ENCODE results near the gene SERPING1. TPM values are rescaled to one million over a fixed set of nuclear protein-coding genes. Genes with fewer than 3 reads are reported as not detected.

SERPING1 gene
- total and polyA plus RNA-seq, 8 donors, result 172 to 329 (median 196) TPM

- DNase-seq, result no peak
- Histone ChIP-seq H3K9me3 (no peaks in the 10 kb centered on the region), H3K27ac (no peak overlapping the region), H3K36me3 (peaks cover 0 to 79% of the 10 kb centered on the region in 2 donors), H3K27me3 (no peaks in the 10 kb centered on the region), H3K4me1 (no peaks in the 10 kb centered on the region), H3K4me3 (no peak overlapping the region)
- intact Hi-C loops (cut with DNase I), result no loop called here
- TF ChIP-seq CTCF (IDR thresholded peaks at IDR 0.05), result no peak
- no peak for ATAC-seq
Measured at GRCh38 chr11:57610170-57610569, 12.7 kb downstream of the SERPING1 start.

- Histone ChIP-seq H3K4me1 (no peaks in the 10 kb centered on the region), H3K4me3 (no peak overlapping the region), H3K9me3 (peaks cover 0 to 7% of the 10 kb centered on the region in 2 donors), H3K27ac (no peak overlapping the region), H3K36me3 (peaks cover 0 to 65% of the 10 kb centered on the region in 2 donors), H3K27me3 (no peaks in the 10 kb centered on the region)
- DNase-seq, result no peak
- no peak for TF ChIP-seq CTCF (IDR thresholded peaks at IDR 0.05)
- intact Hi-C loops (cut with DNase I), result no loop called here
- no peak for ATAC-seq
Measured at GRCh38 chr11:57614234-57614772, 16.8 kb downstream of the SERPING1 start.

DNA sequence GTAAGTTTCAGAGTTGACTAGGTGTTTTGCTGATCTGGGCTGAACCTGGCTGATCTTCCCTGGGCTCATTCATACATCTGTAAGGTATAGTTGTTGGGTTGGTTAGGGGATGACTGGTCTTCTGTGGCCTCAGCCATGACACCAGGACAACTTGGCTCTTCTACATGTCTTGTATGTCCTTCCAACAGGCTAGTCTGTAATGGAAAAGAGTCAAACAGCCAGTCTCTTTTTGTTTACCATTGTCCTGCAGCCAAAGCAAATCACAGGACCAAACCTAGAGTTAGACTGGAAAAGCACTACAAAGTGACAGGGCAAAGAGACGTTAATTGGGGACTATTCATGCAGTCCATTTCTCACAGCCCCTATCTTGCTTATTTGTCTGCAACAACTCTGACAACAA, 17.8 kb downstream of the SERPING1 start:
- H3K4me1 ChIP-seq, result no peaks in the 10 kb centered on the region
- no peak overlapping the region for H3K4me3 ChIP-seq
- no peak for TF ChIP-seq CTCF (IDR thresholded peaks at IDR 0.05)
- no peak for DNase-seq
- H3K36me3 ChIP-seq, result peaks cover 0 to 56% of the 10 kb centered on the region in 2 donors
- H3K27ac ChIP-seq, result no peak overlapping the region
- peaks cover 0 to 14% of the 10 kb centered on the region in 2 donors for H3K9me3 ChIP-seq
- ATAC-seq, result no peak
- no peaks in the 10 kb centered on the region for H3K27me3 ChIP-seq
- intact Hi-C loops (cut with DNase I), result no loop called here

GRCh38 chr11:57616595-57616994, 19.1 kb downstream of the SERPING1 start:
- TF ChIP-seq CTCF (IDR thresholded peaks at IDR 0.05), result no peak
- Histone ChIP-seq H3K27me3 (no peaks in the 10 kb centered on the region), H3K27ac (no peak overlapping the region), H3K36me3 (peaks cover 0 to 43% of the 10 kb centered on the region in 2 donors), H3K4me1 (no peaks in the 10 kb centered on the region), H3K4me3 (no peak overlapping the region), H3K9me3 (peaks cover 0 to 16% of the 10 kb centered on the region in 2 donors)
- DNase-seq (no peak), ATAC-seq (no peak)
- intact Hi-C loops (cut with DNase I), result no loop called here

GRCh38 chr11:57618438-57618837, 21.0 kb downstream of the SERPING1 start:
- Histone ChIP-seq H3K4me3 (no peak overlapping the region), H3K36me3 (peaks cover 0 to 25% of the 10 kb centered on the region in 2 donors), H3K9me3 (peaks cover 0 to 16% of the 10 kb centered on the region in 2 donors), H3K27ac (no peak overlapping the region), H3K27me3 (no peaks in the 10 kb centered on the region), H3K4me1 (no peaks in the 10 kb centered on the region)
- DNase-seq, result no peak
- no peak for TF ChIP-seq CTCF (IDR thresholded peaks at IDR 0.05)
- no peak for ATAC-seq
- intact Hi-C loops (cut with DNase I), result no loop called here

Measured in left lung (tissue), 10 donors.